IPS-NIHi7 (cell line): Measurements from ENCODE around the gene SMPX.

Source experiments
- DNase-seq: peaks from one replicate; pipeline ENCODE4 v3.0.0; 2012; ENCODE audit warnings: mixed read lengths; ENCODE audit errors: extremely low spot score

Gene SMPX

DNA sequence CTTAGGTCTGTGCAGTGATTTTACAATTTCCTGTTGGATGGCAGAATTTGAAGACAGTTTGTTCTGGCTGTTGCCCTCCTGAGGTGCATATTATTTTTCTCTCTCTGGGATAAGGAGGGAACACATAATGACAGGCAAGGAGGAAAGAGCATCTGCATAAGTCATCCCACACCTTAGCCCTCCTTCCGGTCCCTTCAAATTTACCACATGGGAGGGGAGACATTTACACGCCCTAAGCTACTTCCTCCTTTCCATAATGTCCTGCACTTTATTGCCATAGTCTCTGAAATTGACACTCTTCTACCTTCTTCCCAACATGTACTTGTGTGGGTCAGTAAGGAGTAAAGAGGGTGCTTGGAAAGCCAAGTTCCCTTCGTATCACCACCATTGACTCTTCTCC lies 13.9 kb downstream of the SMPX start:
- DNase-seq: no peak

- no peak for DNase-seq
Measured at GRCh38 chrX:21741869-21742701, 15.8 kb downstream of the SMPX start.

DNA sequence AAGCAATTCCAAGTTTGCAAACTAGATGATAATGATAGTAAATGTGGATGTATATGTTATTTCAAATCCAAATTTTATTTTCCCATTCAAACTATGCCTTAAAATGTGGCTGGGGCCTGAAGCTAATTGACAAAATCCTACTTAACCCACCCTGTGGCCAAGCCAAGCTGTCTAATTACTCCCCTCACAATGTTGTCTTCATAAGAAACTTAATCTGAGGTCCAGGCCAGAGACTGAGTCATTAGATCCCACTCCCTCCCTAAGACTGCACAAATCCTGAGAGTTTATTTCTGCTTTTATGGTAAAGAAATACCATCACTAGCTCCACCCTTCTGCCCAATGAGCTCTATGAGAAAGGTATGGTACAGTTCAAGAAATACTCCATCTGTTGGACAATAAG lies 16.6 kb downstream of the SMPX start:
- DNase-seq: no peak

- DNase-seq: peak; percentile 17
Measured at GRCh38 chrX:21740329-21741274, 17.3 kb downstream of the SMPX start.

DNA sequence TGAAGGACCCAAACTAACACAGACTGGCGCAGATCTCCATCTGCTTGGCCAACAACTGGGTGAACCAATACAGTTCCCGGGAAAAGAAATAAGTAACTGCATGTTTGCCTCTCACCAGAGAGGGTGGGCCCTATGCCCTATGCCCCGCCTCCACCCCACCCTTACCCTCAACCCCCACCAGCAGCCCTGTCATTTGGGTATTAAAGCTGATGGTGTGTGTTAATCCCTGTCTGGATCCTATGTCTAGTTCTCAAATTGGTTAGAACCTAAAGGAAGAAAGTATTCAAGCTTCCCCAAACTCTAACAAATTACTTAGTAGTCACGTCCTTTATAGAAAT lies 19.0 kb downstream of the SMPX start:
- DNase-seq: peak; percentile 36

GRCh38 chrX:21738210-21738949 lies 19.5 kb downstream of the SMPX start:
- DNase-seq: peak; percentile 89

DNA sequence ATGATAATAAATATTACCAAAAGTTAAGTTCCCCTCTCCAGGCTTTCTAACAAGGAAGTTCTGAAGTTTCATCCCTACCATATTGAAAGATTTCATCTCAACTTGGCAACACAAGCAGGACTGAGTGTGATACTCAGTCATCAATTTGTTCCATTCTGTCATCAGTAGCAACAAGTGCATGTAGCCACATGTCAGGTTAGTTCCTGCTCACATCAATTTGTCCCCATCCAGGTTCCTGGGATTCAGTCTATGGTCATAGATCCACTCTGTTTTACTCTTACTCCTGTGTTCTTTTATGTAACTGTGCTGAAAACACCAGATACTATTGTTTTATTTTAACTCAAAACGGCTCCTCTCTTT lies 22.2 kb downstream of the SMPX start:
- DNase-seq: no peak

- DNase-seq: no peak
Measured at GRCh38 chrX:21735038-21735767, 22.7 kb downstream of the SMPX start.

GRCh38 chrX:21734175-21734574 lies 23.7 kb downstream of the SMPX start:
- no peak for DNase-seq

GRCh38 chrX:21733705-21734104 lies 24.2 kb downstream of the SMPX start:
- DNase-seq: no peak

- DNase-seq: no peak
Measured at GRCh38 chrX:21730026-21730425, 27.9 kb downstream of the SMPX start.

GRCh38 chrX:21728276-21728968 lies 29.5 kb downstream of the SMPX start:
- no peak for DNase-seq

- no peak for DNase-seq
Measured at GRCh38 chrX:21725916-21726315, 32.0 kb downstream of the SMPX start.

DNA sequence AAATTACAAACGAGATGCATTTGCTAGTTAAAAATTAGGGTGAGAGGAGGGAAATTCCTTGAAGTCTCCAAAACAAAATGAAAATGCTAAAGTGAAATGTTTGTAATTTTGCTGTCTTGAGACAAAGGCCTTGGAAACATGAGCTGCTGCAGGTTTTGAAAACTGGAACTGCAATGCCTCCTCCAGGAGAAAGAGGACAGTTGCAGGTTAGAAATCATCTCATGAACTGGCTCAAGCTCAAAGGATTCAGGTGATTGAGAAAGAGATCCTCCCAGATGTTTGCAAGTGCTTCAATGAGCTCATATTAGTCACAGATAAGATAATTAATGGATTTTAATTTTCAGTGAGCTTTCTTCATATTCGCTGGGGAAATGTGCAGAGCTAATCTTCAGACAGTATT lies 32.4 kb downstream of the SMPX start:
- DNase-seq: peak; percentile 72

GRCh38 chrX:21723814-21724213 lies 34.1 kb downstream of the SMPX start:
- DNase-seq: no peak

DNA sequence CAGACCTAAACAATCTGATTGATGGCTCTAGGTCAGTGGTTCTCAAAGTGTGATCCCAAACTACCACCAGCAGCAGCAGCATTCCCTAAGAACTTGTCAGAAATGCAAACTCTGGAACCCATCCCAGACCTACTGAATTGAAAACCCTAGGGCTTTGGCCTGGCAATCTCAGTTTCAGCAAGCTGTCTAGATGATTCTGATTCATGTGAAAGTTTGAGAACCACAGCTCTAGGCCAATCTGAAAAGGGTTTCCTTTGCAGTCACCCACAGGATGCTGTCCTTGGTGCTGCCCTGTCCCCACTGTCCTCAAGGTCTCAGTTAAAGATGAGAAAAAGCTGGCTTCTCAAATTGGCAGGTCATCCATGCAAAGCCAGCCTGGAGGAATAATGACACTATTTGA lies 34.8 kb downstream of the SMPX start:
- DNase-seq: peak; percentile 59

GRCh38 chrX:21721195-21721594 lies 36.7 kb downstream of the SMPX start:
- DNase-seq: no peak

GRCh38 chrX:21718575-21718974 lies 39.3 kb downstream of the SMPX start:
- DNase-seq: no peak

- DNase-seq: no peak
Measured at GRCh38 chrX:21717802-21718201, 40.1 kb downstream of the SMPX start.

DNA sequence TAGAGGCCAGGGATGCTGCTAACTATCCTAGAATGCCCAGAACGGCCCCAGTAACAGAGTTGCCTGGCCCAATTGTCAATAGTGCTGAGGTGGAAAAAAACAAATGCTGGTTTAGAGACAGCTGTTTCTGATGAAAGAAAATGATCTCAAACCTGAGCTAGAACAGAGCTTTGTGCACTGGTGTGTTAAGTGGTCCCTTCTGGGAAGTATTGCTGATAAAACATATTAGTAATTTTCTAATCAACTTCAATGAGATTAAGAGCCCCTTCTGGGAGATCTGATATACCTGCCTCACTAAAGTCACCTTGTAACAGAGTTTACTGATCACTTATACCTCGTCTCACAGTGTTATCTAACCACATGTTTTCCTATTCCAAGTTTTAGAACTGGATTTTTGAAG lies 42.1 kb downstream of the SMPX start:
- no peak for DNase-seq

GRCh38 chrX:21715337-21715736 lies 42.6 kb downstream of the SMPX start:
- DNase-seq: no peak
